Measurements from ENCODE around the gene RAB36.

RAB36 gene

DNA sequence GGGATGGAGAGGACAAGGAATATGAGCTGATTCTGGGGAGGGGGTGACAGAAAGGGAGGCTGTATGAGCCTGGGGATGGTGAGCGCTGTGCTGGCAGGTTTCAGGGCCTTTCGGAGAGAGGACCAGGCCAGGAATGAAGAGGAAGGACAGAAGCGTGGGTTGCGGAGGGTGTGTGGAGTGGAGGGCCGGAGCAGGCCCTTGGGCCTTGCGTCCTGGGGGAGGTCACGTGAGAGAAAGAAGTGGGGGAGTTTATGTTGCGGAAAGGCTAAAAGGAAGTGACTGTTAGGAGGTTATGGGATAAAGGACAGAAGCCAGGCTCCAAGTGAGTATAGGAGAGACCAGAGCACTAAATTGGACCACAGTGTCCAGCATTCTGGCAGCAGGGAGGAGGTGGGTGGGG lies 52.6 kb downstream of the RAB36 start:
- DNase-seq (ENCODE audit: low read depth): no peak
- TF ChIP-seq, protein P1, sequence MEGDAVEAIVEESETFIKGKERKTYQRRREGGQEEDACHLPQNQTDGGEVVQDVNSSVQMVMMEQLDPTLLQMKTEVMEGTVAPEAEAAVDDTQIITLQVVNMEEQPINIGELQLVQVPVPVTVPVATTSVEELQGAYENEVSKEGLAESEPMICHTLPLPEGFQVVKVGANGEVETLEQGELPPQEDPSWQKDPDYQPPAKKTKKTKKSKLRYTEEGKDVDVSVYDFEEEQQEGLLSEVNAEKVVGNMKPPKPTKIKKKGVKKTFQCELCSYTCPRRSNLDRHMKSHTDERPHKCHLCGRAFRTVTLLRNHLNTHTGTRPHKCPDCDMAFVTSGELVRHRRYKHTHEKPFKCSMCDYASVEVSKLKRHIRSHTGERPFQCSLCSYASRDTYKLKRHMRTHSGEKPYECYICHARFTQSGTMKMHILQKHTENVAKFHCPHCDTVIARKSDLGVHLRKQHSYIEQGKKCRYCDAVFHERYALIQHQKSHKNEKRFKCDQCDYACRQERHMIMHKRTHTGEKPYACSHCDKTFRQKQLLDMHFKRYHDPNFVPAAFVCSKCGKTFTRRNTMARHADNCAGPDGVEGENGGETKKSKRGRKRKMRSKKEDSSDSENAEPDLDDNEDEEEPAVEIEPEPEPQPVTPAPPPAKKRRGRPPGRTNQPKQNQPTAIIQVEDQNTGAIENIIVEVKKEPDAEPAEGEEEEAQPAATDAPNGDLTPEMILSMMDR (conservative IDR thresholded peaks at IDR 0.05; ENCODE audit: low read length): no peak
- no peak overlapping the region for H3K4me3 ChIP-seq (ENCODE audit: low read length)

DNA sequence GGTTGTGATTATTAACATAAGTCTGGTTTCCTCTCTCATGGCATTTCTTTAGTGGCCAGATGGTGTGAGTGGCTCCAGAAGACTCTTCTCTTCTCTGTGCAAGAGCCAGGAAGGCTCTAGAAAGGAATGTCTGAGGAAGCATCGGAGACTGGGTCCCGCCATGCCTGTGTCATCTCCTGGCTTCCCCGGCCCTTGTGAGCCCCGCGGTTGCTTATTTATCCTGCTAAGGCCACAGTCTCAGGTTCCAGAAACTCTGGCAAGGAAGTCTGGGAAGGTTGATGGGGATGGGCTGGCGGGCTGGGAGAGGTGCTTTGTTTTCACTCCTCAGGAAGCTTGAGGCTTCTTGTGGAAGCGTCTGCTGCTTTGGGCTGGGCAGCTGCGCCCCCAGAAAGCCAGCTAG lies 53.9 kb downstream of the RAB36 start:
- no peak overlapping the region for H3K4me3 ChIP-seq (ENCODE audit: low read length)
- TF ChIP-seq, protein P1 (conservative IDR thresholded peaks at IDR 0.05; ENCODE audit: low read length): no peak
- DNase-seq (ENCODE audit: low read depth): no peak

DNA sequence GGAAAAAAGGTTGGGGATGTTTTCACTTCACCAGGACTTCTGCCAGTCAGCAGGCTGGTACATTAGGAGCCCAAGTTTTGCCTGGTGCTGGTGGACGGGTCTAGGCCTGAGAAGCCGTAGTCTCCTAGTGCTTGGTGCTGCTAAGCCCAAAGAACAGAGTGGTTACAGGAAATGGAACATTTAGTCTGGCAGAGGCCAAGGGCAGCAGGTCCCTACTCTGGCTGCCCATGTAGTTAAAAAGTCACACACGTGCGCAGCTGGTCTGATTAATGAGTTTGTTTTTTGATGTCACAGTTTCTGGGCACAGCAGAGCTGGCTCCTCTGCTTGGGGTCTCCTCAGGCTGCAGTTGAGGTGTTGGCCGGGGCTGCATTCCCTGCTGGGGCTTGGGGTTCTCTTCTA lies 55.6 kb downstream of the RAB36 start:
- TF ChIP-seq, protein P1 (conservative IDR thresholded peaks at IDR 0.05; ENCODE audit: low read length): no peak
- DNase-seq (ENCODE audit: low read depth): no peak
- H3K4me3 ChIP-seq (ENCODE audit: low read length): no peak overlapping the region

DNA sequence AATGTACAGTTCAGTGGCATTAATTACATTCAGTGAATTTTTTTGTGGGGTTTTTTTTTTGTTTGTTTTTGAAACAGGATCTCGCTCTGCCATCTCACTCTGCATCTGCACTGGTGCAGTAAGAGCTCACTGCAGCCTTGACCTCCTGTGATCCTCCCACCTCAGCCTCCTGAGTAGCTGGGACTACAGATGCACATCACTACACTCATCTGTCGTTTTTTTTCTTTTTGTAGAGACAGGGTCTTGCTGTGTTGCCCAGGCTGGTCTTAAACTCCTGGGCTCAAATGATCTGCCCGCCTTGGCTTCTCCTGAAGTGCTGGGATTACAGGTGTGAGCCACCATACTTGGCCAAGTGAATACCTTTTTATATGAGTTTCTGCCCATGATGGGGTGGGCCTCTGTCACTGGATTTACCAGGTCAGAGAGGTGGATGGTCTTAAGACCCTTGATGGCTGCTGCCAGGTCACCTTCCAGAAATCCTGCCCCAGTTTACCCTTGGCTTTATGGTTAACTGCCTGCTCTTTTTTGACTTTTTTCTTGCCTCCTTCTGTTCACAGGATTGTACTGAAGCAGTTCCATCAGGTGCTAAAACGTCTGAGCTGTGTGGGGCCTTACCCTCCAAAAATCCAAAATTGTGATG lies 57.7 kb downstream of the RAB36 start:
- DNase-seq (ENCODE audit: low read depth): no peak
- H3K4me3 ChIP-seq (ENCODE audit: low read length): no peak overlapping the region

DNA sequence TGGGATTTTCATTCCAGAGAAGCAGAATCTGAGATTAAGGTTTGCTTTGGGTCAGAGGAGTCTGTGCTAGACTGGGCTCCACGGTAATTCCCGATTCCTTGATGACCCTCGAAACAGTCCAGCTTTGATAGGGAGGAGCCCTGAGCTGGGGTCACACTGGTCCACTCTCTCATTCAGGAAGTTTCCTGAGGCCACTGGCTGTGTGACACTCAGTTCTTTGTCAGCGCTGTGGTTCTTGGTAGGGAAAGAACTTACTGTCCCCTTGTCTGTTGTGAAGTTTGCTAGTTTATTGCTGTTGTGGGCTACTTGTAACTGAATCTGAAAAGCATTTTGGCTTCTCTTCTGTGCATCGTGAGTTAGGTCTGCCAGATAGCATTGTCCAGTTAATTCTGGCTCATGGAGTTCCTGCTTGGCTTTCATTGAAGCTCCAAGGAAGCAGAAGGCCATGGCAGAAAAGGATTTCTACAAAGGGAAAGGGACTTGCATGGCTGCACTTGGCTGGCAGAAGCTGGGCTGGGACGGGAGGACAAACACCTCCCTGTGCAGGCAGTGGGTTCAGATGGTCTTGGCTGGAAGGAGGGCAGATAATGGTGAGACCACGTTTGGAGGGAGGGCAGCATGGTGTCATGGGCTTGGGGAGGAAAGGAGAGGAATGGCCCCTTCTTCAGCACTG lies 58.3 kb downstream of the RAB36 start:
- DNase-seq (ENCODE audit: low read depth): no peak
- no peak overlapping the region for H3K4me3 ChIP-seq (ENCODE audit: low read length)
- TF ChIP-seq, protein P1 (conservative IDR thresholded peaks at IDR 0.05; ENCODE audit: low read length): no peak

More for the DNA sequence above, 57.7 kb downstream of the RAB36 start:
- TF ChIP-seq, protein P1 (conservative IDR thresholded peaks at IDR 0.05; ENCODE audit: low read length): no peak

DNA sequence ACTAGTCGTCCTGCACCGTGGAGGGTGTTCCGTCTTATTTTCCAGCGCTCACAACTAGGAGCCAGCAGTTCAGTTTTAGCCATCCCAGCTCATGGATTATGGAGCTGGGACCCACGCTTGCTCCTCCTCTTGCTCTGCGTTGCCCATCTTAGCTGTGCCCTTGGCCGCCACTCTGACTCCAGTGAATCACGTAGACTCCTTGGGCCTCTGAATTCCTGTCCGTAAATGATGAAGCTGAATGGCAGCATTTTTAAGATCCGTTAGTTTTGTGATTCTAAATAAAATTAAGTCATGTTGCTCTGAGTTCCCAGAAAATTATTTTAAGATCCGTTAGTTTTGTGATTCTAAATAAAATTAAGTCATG lies 58.8 kb downstream of the RAB36 start:
- no peak overlapping the region for H3K4me3 ChIP-seq (ENCODE audit: low read length)
- DNase-seq (ENCODE audit: low read depth): no peak
- TF ChIP-seq, protein P1 (conservative IDR thresholded peaks at IDR 0.05; ENCODE audit: low read length): no peak

DNA sequence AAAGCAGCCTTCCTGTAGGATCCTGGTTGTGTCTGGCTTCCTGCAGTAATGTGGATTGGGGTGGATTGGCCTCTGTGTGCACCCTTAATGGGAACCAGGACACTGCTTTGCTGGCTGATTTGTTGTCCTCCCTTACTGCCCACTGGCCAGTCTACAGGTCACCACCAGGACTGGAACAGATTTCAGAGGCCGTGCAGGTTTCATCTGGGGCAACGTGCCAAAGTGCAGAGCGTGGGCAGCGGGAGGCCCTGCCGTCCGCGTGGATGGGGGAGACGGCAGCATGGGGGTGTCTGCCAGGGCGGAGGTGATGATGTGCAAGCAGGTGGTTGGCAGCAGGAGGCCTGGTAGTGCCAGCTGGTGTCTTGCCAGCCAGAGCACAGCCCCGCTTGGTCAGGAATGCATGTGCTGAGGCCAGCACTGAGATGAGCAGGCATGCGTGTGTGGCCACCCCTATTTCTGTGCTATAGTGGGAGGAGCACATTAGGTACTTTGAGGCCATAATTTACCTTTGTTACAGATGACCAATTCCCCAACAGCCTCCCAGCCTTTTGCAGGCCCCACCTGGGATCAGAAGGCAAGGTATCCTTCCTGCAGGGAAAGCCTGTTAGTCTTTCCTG lies 59.4 kb downstream of the RAB36 start:
- H3K4me3 ChIP-seq (ENCODE audit: low read length): no peak overlapping the region
- DNase-seq (ENCODE audit: low read depth): peak; percentile 27

More for the DNA sequence above, 59.4 kb downstream of the RAB36 start:
- TF ChIP-seq, protein P1 (conservative IDR thresholded peaks at IDR 0.05; ENCODE audit: low read length): no peak
